BE2C (cell line): ENCODE results near the gene ERVW-1.
"Not testable (repeated sequence)": the region's sequence is repeated elsewhere in the genome, so short reads cannot be mapped to it uniquely, and the experiment has no call there.

ENCODE experiments used
- DNase-seq: peaks from one replicate; pipeline ENCODE4 v3.0.0-alpha.2; 2020
- H3K27me3 ChIP-seq: fragments of 250-450 bp; sonication (Bioruptor Pico); 2 replicates; pipeline ENCODE4 v1.5.1; 2020; ENCODE audit warnings: mild to moderate bottlenecking
- H3K36me3 ChIP-seq: fragments of 250-450 bp; sonication (Bioruptor Pico); 2 replicates; pipeline ENCODE4 v1.5.1; 2020; ENCODE audit warnings: mild to moderate bottlenecking
- H3K4me1 ChIP-seq: fragments of 250-450 bp; sonication (Bioruptor Pico); 2 replicates; pipeline ENCODE4 v1.5.1; 2020
- H3K4me3 ChIP-seq: 2 replicates; pipeline ENCODE4 v1.5.1; 2011; ENCODE audit warnings: low read depth, low read length
- H3K9me3 ChIP-seq: fragments of 250-450 bp; sonication (Bioruptor Pico); 2 replicates; pipeline ENCODE4 v1.5.1; 2020
- CTCF ChIP-seq: IDR thresholded peaks from 2 replicates; pipeline ENCODE4 v1.5.1; 2012; ENCODE audit warnings: mild to moderate bottlenecking, low read depth, low read length

Gene ERVW-1

GRCh38 chr7:92485974-92486373 is 8.2 kb upstream of the ERVW-1 start:
- peaks cover 2% of the 10 kb centered on the region for H3K36me3 ChIP-seq
- no peaks in the 10 kb centered on the region for H3K4me1 ChIP-seq
- H3K9me3 ChIP-seq, result no peaks in the 10 kb centered on the region
- H3K27me3 ChIP-seq, result no peaks in the 10 kb centered on the region
- no peak overlapping the region for H3K4me3 ChIP-seq
- no peak for TF ChIP-seq CTCF
- DNase-seq, result no peak

DNA sequence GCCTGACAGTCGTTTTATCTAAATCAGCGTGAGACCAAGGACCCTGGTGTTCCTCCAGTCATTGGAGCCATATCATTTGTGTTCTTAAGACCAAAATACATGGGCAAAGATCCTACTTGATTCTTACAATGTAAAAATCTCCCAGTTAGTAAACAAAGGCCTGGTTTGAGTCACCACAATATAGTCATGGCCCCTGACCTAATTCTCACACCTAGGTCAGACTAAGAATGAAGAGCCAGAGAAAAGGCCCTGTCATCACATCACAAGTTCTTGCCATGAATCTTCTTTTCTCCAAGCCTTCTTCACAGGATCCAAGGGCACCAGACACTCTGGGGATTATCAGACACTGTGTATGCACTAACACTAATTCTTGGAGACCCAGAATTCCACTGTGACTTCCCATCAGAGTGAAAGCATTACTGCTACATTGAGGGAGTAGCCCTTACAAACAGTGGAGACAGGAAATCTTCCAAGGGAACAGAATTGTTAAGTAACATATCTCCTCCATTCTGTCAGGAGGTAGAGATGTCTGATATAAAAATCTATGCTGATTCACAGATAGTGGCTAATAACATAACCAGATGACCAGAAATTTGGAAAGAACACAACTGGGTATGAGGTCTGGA is 7.6 kb upstream of the ERVW-1 start:
- no peaks in the 10 kb centered on the region for H3K9me3 ChIP-seq
- H3K4me1 ChIP-seq, result no peaks in the 10 kb centered on the region
- no peaks in the 10 kb centered on the region for H3K27me3 ChIP-seq
- no peak overlapping the region for H3K4me3 ChIP-seq
- no peak for TF ChIP-seq CTCF
- no peaks in the 10 kb centered on the region; the same call in 1 of the 2 replicates for H3K36me3 ChIP-seq
- no peak for DNase-seq

- H3K4me3 ChIP-seq, H3K36me3 ChIP-seq, H3K9me3 ChIP-seq, DNase-seq, H3K4me1 ChIP-seq, H3K27me3 ChIP-seq: not testable (repeated sequence)
Measured at GRCh38 chr7:92484226-92484625, 6.5 kb upstream of the ERVW-1 start.

DNA sequence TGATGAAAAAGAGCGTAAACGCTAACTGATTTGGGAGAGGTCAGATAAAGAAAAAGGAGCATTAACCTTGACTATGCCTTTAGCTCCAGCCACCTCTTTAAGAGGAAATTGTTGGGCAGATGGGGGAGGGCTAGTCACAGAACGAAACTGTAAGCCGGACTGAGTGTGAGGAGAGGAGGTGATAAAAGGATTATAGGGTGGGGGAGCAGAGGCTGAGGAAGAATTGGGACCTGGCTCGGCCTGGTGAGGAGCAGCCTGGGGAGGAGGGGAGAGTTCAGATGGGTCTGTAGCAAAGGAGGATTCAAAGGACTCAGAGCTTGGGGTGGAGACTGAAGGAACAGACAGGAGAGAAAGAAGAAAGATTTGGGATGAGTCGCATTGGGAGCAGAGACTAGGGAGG is 5.9 kb upstream of the ERVW-1 start:
- H3K4me1 ChIP-seq, H3K27me3 ChIP-seq, H3K4me3 ChIP-seq, H3K9me3 ChIP-seq, DNase-seq, H3K36me3 ChIP-seq: not testable (repeated sequence)

DNA sequence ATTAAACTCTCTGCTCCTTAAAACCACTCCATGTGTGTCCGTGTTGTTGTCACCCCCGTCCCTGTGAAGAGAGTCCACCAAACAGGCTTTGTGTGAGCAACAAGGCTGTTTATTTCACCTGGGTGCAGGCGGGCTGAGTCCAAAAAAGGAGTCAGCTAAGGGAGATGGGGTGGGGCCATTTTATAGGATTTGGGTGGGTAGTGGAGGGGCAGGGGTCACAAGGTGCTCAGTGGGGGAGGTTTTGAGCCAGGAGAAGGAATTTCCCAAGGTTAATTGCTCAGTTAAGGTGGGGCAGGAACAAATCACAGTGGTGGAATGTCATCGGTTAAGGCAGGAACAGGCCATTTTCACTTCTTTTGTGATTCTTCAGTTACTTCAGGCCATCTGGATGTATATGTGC is 1.4 kb upstream of the ERVW-1 start:
- not testable (repeated sequence) for H3K4me3 ChIP-seq, H3K4me1 ChIP-seq, H3K9me3 ChIP-seq, DNase-seq, H3K27me3 ChIP-seq, H3K36me3 ChIP-seq

- Histone ChIP-seq H3K9me3 (no peaks in the 10 kb centered on the region), H3K36me3 (no peaks in the 10 kb centered on the region), H3K4me3 (no peak overlapping the region), H3K27me3 (no peaks in the 10 kb centered on the region), H3K4me1 (no peaks in the 10 kb centered on the region)
- no peak for TF ChIP-seq CTCF
- DNase-seq, result no peak
Measured at GRCh38 chr7:92478711-92479110, 965 bp upstream of the ERVW-1 start.

DNA sequence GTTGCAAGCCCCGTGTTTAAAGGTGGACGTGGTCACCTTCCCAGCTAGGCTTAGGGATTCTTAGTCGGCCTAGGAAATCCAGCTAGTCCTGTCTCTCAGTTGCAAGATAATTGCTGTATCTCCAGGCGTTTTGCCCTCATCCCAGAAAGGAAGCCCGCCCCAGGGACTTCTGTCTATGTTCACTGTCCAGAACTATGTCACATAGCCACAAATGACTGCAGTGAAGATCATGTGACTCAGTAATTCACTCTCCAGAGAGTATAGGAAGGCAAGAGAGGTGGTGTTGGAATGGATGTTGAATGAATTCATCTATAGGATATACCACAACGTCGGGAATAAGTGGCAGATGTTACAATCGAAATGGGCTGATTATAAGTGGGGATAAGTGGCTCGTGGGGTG is 349 bp upstream of the ERVW-1 start:
- Histone ChIP-seq H3K4me3 (no peak overlapping the region), H3K36me3 (no peaks in the 10 kb centered on the region), H3K27me3 (no peaks in the 10 kb centered on the region), H3K9me3 (no peaks in the 10 kb centered on the region), H3K4me1 (no peaks in the 10 kb centered on the region)
- no peak for TF ChIP-seq CTCF
- DNase-seq, result no peak

DNA sequence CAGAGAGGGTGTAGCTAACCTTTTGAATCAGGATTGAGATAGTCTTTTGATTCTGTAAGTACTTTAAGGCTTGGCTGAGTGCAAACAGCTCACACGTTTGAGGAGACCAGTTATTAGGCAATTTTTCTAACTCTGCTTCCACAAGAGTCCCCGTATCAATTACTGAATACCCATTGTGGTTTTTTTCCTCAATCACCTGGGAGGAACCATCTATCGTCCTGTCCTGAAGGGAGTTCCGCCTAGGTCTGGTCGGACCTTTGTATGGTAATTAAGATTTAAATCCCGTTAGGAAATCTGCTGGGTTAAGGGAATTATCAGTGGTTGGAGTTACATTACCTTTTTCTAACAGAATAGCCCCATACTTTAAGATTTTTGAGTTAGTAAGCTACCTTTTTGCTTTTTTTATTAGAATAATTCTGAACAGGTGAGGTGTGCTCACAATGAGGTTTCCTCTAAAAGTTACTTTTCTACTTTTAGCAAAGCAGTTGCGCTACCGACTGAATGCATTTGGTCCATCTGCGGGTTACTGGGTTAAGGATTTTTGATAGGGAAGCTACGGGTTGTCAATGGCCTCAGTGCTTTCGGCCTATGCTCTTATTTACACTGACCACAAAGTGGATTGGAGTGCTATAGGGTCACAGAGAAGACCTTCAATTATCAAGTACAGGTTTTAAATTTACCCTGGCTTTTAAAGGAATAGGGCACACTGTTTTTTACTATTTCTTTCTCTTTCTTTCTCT is 1.7 kb downstream of the ERVW-1 start:
- not testable (repeated sequence) for H3K9me3 ChIP-seq, DNase-seq, H3K36me3 ChIP-seq, H3K27me3 ChIP-seq, H3K4me1 ChIP-seq, H3K4me3 ChIP-seq

DNA sequence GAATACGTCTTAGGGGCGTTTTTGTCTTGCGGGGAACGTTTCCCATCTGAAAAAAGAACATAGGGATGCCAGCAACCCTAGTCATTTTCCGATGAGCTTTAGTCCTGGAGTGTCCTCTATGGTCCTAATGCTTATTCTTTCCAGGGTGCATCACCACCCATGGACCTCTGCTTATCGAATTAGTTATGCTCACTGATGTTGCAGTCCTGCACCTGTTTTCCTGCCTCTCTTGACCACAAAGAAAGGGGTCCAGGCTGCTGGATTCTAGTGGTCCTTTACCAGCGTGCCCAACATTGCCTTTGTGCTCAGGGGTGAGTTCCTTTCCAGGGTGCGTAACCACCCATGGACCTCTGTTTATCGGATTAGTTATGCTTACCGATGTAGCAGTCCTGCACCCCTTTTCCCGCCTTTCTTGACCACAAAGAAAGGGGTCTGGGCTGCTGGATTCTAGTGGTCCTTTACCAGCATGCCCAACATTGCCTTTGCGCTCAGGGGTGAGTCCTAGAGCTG is 2.4 kb downstream of the ERVW-1 start:
- not testable (repeated sequence) for DNase-seq, H3K9me3 ChIP-seq, H3K4me3 ChIP-seq, H3K27me3 ChIP-seq, H3K4me1 ChIP-seq, H3K36me3 ChIP-seq

- H3K36me3 ChIP-seq, DNase-seq, H3K4me3 ChIP-seq, H3K27me3 ChIP-seq, H3K9me3 ChIP-seq, H3K4me1 ChIP-seq: not testable (repeated sequence)
Measured at GRCh38 chr7:92473989-92474388, 3.8 kb downstream of the ERVW-1 start.

DNA sequence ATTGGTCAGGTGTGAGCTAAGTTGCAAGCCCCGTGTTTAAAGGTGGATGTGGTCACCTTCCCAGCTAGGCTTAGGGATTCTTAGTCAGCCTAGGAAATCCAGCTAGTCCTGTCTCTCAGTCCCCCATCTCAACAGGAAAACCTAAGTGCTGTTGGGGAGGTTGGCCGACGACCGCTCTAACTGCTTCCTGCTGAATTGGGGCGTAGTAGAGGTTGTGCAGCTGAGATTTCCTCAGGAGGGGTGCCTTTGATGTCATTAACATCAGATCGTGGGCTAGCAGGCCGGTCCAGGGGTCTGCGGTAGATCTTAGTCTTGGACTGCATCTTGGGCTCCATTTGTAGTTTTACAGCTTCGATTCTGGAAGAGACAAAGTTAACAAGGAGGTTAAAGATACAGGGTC is 9.2 kb downstream of the ERVW-1 start:
- not testable (repeated sequence) for H3K9me3 ChIP-seq, H3K4me1 ChIP-seq, DNase-seq, H3K4me3 ChIP-seq, H3K36me3 ChIP-seq, H3K27me3 ChIP-seq
